Endodermal cell (in vitro differentiated cells): Measurements from ENCODE around the gene ATF4. TPM values are rescaled to one million over a fixed set of nuclear protein-coding genes. Genes with fewer than 3 reads are reported as not detected.
A peak's percentile ranks its signal among the peaks of the same experiment; 100 is the strongest.

Source experiments
- DNase-seq: peaks from one replicate; pipeline ENCODE4 v3.0.0-alpha.2; 2017
- H3K27ac ChIP-seq: 2 replicates; pipeline ENCODE4 v1.5.1; 2013; ENCODE audit warnings: mild to moderate bottlenecking, low read depth, low read length, moderate library complexity
- H3K27me3 ChIP-seq: 2 replicates; pipeline ENCODE4 v1.6.1; 2013; ENCODE audit warnings: mild to moderate bottlenecking, low read length, moderate library complexity; ENCODE audit not compliant: insufficient read depth, control insufficient read depth, poor library complexity, severe bottlenecking
- H3K36me3 ChIP-seq: 2 replicates; pipeline ENCODE4 v1.7.0; 2013; ENCODE audit warnings: mild to moderate bottlenecking, low read length, moderate library complexity; ENCODE audit not compliant: control insufficient read depth, insufficient read depth
- H3K4me1 ChIP-seq: one replicate; pipeline ENCODE4 v1.7.0; 2013; ENCODE audit warnings: low read length; ENCODE audit not compliant: control insufficient read depth, insufficient read depth
- H3K4me3 ChIP-seq: 2 replicates; pipeline ENCODE4 v1.5.1; 2013; ENCODE audit warnings: mild to moderate bottlenecking, low read length, moderate library complexity
- H3K9ac ChIP-seq: 2 replicates; pipeline ENCODE4 v1.6.1; 2013; ENCODE audit warnings: mild to moderate bottlenecking, low read length, moderate library complexity; ENCODE audit not compliant: poor library complexity, severe bottlenecking; ENCODE audit errors: extremely low read depth
- H3K9me3 ChIP-seq: 2 replicates; pipeline ENCODE4 v1.6.1; 2013; ENCODE audit warnings: mild to moderate bottlenecking, low read length, moderate library complexity; ENCODE audit not compliant: control insufficient read depth
- H3K27ac Mint-ChIP-seq: 2 replicates; pipeline ENCODE4 v1.8.0; 2020; ENCODE audit warnings: mixed read lengths
- H3K27me3 Mint-ChIP-seq: 2 replicates; pipeline ENCODE4 v1.8.0; 2021; ENCODE audit warnings: mild to moderate bottlenecking, mixed read lengths; ENCODE audit not compliant: insufficient read depth
- H3K36me3 Mint-ChIP-seq: 2 replicates; pipeline ENCODE4 v1.8.0; 2020; ENCODE audit warnings: low read depth, mixed read lengths
- H3K4me1 Mint-ChIP-seq: 2 replicates; pipeline ENCODE4 v1.8.0; 2020; ENCODE audit warnings: mixed read lengths
- H3K4me3 Mint-ChIP-seq: 2 replicates; pipeline ENCODE4 v1.8.0; 2020; ENCODE audit warnings: mild to moderate bottlenecking, moderate library complexity, mixed read lengths
- H3K9me3 Mint-ChIP-seq: 2 replicates; pipeline ENCODE4 v1.8.0; 2020; ENCODE audit warnings: mild to moderate bottlenecking, mixed read lengths
- CTCF ChIP-seq: fragments of 200-600 bp; sonication (generic); conservative IDR thresholded peaks from 2 replicates; pipeline ENCODE4 v1.5.0; 2021; ENCODE audit warnings: antibody characterized with exemption, mild to moderate bottlenecking
- WGBS, 2 experiments: methylation state at CpG; one replicate each; pipeline versions ENCODE4 v1.1.5 to v1.1.7; 2013; ENCODE audit warnings: missing lambda C conversion rate in 2 of 2, mixed read lengths in 1 of 2; ENCODE audit not compliant: insufficient coverage in 1 of 2, insufficient read length in 1 of 2; 5-methylcytosine and 5-hydroxymethylcytosine counted together
- total RNA-seq, 2 donors: library from RNA; stranded (reverse); fragmentation: NEBNext Ultra II Directional in 1 of 2; extraction: Animal tissue kit (Norgen Biotek cat#: 25700) in 1 of 2; gene quantifications; 2 replicates in 1 of 2; 3 replicates in 1 of 2; pipeline ENCODE4 v1.2.1, GENCODE V29; 2021

Gene ATF4
- total RNA-seq, 2 donors from 2014 or later = 335 to 341 TPM

- no peaks in the 10 kb centered on the region for H3K9me3 ChIP-seq
- H3K9ac ChIP-seq = no peak overlapping the region
- Mint-ChIP-seq H3K9me3 (no peaks in the 10 kb centered on the region), H3K4me1 (peaks cover 2% of the 10 kb centered on the region), H3K4me3 (no peak overlapping the region), H3K27me3 (peaks cover 6% of the 10 kb centered on the region), H3K36me3 (no peaks in the 10 kb centered on the region), H3K27ac (no peak overlapping the region)
- TF ChIP-seq CTCF = no peak
- H3K4me1 ChIP-seq = no peaks in the 10 kb centered on the region
- H3K36me3 ChIP-seq = no peaks in the 10 kb centered on the region
- no peak for DNase-seq
- H3K27me3 ChIP-seq = no peaks in the 10 kb centered on the region
- H3K27ac ChIP-seq = no peak overlapping the region
- no peak overlapping the region for H3K4me3 ChIP-seq
- WGBS, 2 experiments = 93 to 98% methylated on average over 19 to 39 of the region's 39 CpGs
Observed at GRCh38 chr22:39488563-39489083, 31.7 kb upstream of the ATF4 start.

GRCh38 chr22:39489094-39490068 lies 31.0 kb upstream of the ATF4 start:
- no peaks in the 10 kb centered on the region for H3K9me3 Mint-ChIP-seq
- DNase-seq = no peak
- H3K4me1 ChIP-seq = no peaks in the 10 kb centered on the region
- H3K36me3 ChIP-seq = no peaks in the 10 kb centered on the region
- 91 to 96% methylated on average over 8 to 17 of the region's 17 CpGs for WGBS, 2 experiments
- H3K36me3 Mint-ChIP-seq = no peaks in the 10 kb centered on the region
- peaks cover 5% of the 10 kb centered on the region for H3K27me3 Mint-ChIP-seq
- H3K4me3 Mint-ChIP-seq = no peak overlapping the region
- peaks cover 2% of the 10 kb centered on the region for H3K4me1 Mint-ChIP-seq
- H3K9me3 ChIP-seq = no peaks in the 10 kb centered on the region
- no peaks in the 10 kb centered on the region for H3K27me3 ChIP-seq
- H3K4me3 ChIP-seq = no peak overlapping the region
- no peak overlapping the region for H3K27ac Mint-ChIP-seq
- H3K27ac ChIP-seq = no peak overlapping the region
- no peak for TF ChIP-seq CTCF
- H3K9ac ChIP-seq = no peak overlapping the region

GRCh38 chr22:39490135-39490798 lies 30.1 kb upstream of the ATF4 start:
- no peak for TF ChIP-seq CTCF
- Histone ChIP-seq H3K27me3 (no peaks in the 10 kb centered on the region), H3K27ac (no peak overlapping the region), H3K9ac (no peak overlapping the region), H3K36me3 (no peaks in the 10 kb centered on the region), H3K4me3 (no peak overlapping the region), H3K4me1 (no peaks in the 10 kb centered on the region), H3K9me3 (no peaks in the 10 kb centered on the region)
- DNase-seq = peak; percentile 93
- Mint-ChIP-seq H3K36me3 (no peaks in the 10 kb centered on the region), H3K27ac (no peak overlapping the region), H3K4me3 (no peak overlapping the region), H3K4me1 (peaks cover 2% of the 10 kb centered on the region), H3K27me3 (peaks cover 9% of the 10 kb centered on the region), H3K9me3 (no peaks in the 10 kb centered on the region)
- 52% methylated on average over 5 to 13 of the region's 13 CpGs for WGBS, 2 experiments
